ENCODE measurements around the gene PRR23C.

The PRR23C gene

DNA sequence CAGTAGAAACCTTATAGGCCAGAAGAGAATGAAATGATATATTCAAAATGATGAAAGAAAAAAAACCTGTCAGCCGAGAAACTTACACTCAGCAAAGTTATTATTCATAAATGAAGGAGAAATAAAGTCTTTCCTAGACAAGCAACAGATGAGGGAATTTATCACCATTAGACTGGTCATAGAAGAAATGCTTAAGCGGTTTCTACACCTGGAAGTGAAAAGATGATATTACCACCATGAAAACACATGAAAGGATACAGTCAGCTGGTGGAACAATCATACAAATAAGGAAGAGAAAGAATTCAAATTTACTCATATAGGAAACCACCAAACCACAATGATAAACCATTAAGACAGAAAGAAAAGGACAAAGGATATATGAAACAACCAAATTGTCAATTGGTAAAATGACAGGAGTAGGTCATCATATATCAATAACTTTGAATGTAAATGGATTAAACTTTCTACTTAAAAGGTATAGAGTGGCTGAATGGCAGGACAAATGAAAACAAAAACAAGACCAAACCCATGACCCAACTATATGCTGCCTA, 29.9 kb upstream of the PRR23C start:
- Mint-ChIP-seq H3K4me3 (no peak overlapping the region), H3K36me3 (ENCODE audit: low read depth) (no peaks in the 10 kb centered on the region), H3K27me3 (ENCODE audit: low read depth) (no peaks in the 10 kb centered on the region), H3K27ac (no peak overlapping the region), H3K9me3 (peaks cover 29% of the 10 kb centered on the region), H3K4me1 (no peaks in the 10 kb centered on the region)
- TF ChIP-seq, protein P1, sequence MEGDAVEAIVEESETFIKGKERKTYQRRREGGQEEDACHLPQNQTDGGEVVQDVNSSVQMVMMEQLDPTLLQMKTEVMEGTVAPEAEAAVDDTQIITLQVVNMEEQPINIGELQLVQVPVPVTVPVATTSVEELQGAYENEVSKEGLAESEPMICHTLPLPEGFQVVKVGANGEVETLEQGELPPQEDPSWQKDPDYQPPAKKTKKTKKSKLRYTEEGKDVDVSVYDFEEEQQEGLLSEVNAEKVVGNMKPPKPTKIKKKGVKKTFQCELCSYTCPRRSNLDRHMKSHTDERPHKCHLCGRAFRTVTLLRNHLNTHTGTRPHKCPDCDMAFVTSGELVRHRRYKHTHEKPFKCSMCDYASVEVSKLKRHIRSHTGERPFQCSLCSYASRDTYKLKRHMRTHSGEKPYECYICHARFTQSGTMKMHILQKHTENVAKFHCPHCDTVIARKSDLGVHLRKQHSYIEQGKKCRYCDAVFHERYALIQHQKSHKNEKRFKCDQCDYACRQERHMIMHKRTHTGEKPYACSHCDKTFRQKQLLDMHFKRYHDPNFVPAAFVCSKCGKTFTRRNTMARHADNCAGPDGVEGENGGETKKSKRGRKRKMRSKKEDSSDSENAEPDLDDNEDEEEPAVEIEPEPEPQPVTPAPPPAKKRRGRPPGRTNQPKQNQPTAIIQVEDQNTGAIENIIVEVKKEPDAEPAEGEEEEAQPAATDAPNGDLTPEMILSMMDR (IDR thresholded peaks at IDR 0.05; ENCODE audit: unreplicated experiment in 3 of 3): no peak

DNA sequence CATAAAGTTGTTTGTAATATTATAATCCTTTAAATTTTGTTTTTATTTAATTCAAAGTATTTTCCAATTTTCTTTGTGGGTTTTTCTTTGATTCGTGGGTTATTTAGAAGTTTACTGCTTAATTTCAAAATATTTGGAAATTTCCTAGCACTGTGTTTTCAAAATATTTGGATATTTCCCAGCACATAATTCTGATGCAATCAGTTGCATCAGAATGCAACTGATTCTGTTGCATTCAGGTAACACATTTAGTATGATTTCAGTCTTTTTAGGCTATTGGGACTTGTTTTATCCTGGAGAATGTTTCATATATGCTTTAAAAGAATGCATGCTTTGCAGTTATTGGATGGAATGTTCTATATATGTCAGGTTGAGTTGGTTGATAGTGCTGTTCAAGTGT, 18.2 kb upstream of the PRR23C start:
- Mint-ChIP-seq H3K4me3 (no peak overlapping the region), H3K27ac (no peak overlapping the region)
- TF ChIP-seq, protein P1 (IDR thresholded peaks at IDR 0.05; ENCODE audit: unreplicated experiment in 3 of 3): no peak

DNA sequence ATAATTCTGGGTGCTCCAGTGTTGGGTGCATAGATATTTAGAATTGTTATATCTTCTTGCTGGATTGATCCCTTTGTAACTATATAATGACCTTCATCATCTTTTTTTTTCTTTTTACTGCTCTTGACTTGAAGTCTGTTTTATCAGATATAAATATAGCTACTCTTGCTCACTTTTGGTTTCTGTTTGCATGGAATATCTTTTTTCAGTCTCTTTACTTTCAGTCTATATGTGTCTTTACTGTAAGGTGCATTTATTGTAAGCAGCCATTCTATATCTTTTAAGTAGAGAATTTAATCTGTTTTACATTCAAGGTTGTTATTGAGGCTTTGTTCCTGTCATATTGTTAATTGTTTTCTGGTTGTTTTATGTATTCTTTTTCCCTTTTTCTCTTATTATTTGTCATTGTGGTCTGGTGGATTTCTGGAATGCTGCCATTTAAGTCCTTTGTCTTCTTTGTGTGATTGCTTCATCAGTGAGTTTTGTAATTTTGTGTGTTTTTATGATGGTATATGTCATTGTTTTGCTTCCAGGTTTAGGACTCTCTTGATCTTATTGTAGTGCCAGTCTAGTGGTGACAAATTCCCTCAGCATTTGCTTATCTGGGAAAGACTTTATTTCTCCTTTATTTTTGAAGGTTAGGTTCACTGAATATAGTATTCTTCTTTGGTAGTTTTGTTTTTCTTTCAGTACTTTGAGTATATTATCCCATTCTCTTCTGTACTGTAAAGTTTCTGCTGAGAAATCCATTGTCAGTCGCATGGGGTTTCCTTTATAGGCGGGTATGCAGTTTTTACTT, 8.3 kb upstream of the PRR23C start:
- H3K4me3 Mint-ChIP-seq: no peak overlapping the region
- H3K27ac Mint-ChIP-seq: no peak overlapping the region
- H3K9me3 Mint-ChIP-seq: peaks cover 18% of the 10 kb centered on the region
- TF ChIP-seq, protein P1 (IDR thresholded peaks at IDR 0.05; ENCODE audit: unreplicated experiment in 3 of 3): no peak
- H3K36me3 Mint-ChIP-seq (ENCODE audit: low read depth): no peaks in the 10 kb centered on the region
- peaks cover 9% of the 10 kb centered on the region for H3K27me3 Mint-ChIP-seq (ENCODE audit: low read depth)
- H3K4me1 Mint-ChIP-seq: no peaks in the 10 kb centered on the region

More for the DNA sequence above, 18.2 kb upstream of the PRR23C start:
- Mint-ChIP-seq H3K27me3 (ENCODE audit: low read depth) (no peaks in the 10 kb centered on the region), H3K4me1 (no peaks in the 10 kb centered on the region), H3K36me3 (ENCODE audit: low read depth) (no peaks in the 10 kb centered on the region), H3K9me3 (no peaks in the 10 kb centered on the region)

DNA sequence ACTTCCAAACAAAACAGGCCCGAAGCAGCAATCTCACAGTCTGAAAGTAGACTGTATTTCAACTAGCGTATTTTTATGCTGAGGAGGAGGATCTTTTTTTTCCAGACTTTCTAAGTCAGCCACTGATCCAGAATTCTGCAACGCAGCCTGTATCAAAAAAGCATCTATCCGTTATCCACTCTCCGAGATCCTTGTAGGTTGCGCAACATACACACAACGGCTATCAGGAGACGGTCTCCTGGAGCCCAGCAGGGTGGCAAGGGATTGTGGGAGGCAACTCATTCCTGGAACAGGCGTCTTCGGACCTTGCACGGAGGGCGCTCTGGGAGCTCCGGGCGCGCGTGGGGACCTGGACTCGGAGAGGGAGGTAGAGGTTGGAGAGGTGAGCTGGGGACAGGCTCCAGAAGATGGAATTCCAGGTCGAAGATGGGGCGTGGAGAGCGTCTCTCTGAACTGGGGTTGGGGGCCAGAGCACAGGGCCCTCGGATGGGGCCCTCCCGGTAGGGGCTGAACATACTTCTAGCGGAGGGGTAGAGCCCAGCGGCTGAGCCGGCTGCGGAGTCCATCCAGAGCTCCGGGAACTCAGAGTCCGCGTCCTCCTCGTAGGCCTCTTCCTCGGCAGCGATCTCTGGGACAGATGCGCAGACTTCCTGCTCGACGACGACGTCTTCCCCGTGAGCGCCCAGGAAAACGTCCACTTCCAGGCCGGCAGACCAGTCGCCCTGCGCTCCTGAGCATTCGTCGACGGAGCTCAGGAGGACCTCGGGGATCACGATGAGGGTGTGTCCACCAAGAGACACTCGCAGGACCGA, 932 bp downstream of the PRR23C start:
- H3K27ac Mint-ChIP-seq: no peak overlapping the region
- TF ChIP-seq, protein P1 (IDR thresholded peaks at IDR 0.05; ENCODE audit: unreplicated experiment in 3 of 3): no peak
- no peaks in the 10 kb centered on the region for H3K36me3 Mint-ChIP-seq (ENCODE audit: low read depth)
- H3K9me3 Mint-ChIP-seq: peaks cover 18% of the 10 kb centered on the region
- H3K27me3 Mint-ChIP-seq (ENCODE audit: low read depth): peaks cover 6% of the 10 kb centered on the region
- H3K4me1 Mint-ChIP-seq: no peaks in the 10 kb centered on the region
- no peak overlapping the region for H3K4me3 Mint-ChIP-seq

DNA sequence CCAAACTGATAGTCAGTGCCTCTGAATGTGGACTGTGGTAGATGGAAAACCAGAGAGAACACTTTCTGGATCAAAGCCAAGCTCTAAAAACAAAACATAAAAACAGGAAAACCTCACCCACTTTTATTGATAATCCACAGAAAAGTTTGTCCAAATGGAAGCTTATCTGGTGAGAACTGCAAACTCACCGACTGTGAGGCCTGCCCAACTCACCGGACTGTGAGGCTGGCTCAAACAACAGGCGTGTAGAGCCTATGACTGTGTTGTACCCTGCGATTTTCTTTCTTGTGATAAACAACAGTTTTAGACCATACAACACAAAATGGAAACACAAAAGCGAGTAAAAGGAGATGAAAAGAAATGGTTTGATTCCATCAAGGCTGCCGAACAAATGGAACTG, 7.2 kb downstream of the PRR23C start:
- Mint-ChIP-seq H3K27me3 (ENCODE audit: low read depth) (peaks cover 5% of the 10 kb centered on the region), H3K27ac (no peak overlapping the region), H3K9me3 (no peaks in the 10 kb centered on the region), H3K36me3 (ENCODE audit: low read depth) (no peaks in the 10 kb centered on the region), H3K4me3 (no peak overlapping the region), H3K4me1 (no peaks in the 10 kb centered on the region)
- TF ChIP-seq, protein P1 (IDR thresholded peaks at IDR 0.05; ENCODE audit: unreplicated experiment in 3 of 3): no peak

Measured in nephron (organoid).